Activated CD4-positive, CD25-positive, alpha-beta regulatory T cell (primary cell): ENCODE data around the gene SKAP1.
"Not testable (repeated sequence)": the region's sequence is repeated elsewhere in the genome, so short reads cannot be mapped to it uniquely, and the experiment has no call there.

ENCODE experiments used
- DNase-seq, 4 experiments: peaks; one replicate each; lab custom pipeline; 2025; lab: John Stamatoyannopoulos, UW

SKAP1 gene

GRCh38 chr17:48328457-48328856 lies 101.6 kb downstream of the SKAP1 start:
- DNase-seq: no peak

- no peak for DNase-seq
These were observed 103.7 kb downstream of the SKAP1 start for GRCh38 chr17:48326310-48326709.

DNA sequence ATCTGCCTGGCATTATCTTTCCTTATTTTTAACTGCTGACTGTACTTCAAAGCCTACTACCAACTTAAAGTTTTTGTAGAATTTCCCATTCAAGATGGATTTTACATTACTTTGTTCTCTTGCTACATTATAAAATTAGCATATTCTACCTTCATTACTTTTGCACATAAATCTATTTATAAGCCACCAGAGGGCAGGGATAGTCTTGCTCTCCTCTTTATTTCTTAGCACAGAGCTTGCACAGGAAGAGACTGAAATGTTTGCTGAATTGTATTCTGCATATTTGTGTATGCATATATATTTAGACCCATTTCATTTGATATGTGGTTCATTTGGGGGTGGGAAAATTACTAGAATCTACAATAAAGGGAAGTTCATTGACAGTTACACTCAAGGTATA lies 108.0 kb downstream of the SKAP1 start:
- DNase-seq: no peak

GRCh38 chr17:48317732-48318131 lies 112.3 kb downstream of the SKAP1 start:
- no peak for DNase-seq

- no peak for DNase-seq
These were observed 115.3 kb downstream of the SKAP1 start for GRCh38 chr17:48314716-48315115.

DNA sequence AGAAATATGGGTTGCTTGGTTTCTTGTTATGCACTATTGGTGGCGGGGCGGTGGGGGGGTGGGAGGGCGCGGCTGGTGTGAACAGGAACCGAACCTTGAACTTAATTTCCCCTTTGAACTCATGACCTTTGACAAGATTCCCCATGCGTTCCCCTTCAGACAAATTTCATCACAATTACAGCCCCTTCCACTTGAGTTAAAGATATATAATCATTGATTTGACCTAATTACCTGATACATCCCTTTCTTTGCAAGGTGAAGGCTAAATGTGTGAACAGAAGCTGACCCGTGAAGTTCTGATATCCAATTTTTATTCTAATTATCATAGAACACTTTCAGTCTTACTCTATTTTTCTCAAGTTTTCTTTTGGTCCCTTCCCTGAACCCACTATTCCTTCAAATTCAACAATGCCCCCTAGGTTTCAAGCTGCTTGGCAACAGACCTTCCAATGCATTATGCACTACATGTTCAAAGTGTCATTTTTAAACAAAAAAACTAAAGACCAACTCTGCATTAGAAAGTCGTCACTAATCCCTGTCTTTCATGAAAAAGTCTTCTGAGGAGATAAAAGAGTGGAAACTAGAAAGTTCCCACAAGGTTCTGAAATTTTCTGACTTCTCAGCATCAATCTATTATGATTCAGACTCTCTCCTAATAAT lies 116.8 kb downstream of the SKAP1 start:
- no peak for DNase-seq

GRCh38 chr17:48311324-48311723 lies 118.7 kb downstream of the SKAP1 start:
- no peak for DNase-seq

DNA sequence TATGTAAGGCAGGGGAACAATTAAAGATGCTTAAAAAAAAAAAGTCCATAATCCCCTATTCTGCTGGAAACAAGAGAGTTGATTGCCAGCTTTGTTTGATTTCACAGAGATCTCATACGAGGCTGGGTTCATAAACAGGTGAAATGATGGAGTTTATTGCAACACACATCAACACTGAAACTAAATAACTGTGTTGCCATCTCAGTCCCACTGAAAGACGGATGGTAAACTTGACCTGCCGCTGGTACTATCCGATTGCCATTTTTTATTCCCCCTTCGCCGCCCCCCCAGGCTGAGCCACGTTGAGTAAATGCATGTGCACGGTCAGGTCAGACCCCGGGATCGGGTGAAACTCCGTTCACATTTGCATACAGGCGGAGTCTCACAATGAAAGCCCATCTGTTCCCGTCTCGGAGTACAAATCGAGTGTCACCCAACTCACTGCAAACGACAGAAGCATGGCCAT lies 119.2 kb downstream of the SKAP1 start:
- no peak for DNase-seq

GRCh38 chr17:48308581-48308980 lies 121.4 kb downstream of the SKAP1 start:
- no peak for DNase-seq

DNA sequence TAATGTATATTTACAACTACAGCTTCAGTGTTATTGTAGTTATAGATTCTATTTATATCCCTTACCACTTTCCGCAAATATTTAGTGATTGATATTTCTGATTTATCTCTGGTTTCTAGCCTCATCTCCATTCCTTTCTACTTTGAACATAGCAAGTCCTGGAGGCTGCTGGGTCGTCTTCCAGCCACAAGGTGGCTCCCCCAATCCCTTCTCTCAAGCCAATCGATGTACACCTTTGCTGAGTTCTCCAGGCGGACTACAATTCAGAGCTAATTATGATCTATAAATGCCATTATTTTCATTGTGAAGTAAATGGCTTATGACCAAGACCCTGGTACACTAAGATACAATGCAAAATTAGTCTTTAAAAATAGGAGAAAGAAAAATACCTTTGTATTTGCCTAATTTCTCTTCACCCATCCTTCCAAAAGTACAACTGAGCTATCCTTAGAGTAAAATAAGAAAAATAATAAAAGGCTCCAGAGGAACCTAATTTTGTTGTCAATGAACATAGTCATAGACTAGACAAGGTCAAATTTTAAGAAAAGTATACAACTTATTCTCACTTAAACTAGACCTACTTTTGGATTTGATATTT lies 122.1 kb downstream of the SKAP1 start:
- peak in 3 of 4 experiments; percentile 5 to 12 (median 10) for DNase-seq

DNA sequence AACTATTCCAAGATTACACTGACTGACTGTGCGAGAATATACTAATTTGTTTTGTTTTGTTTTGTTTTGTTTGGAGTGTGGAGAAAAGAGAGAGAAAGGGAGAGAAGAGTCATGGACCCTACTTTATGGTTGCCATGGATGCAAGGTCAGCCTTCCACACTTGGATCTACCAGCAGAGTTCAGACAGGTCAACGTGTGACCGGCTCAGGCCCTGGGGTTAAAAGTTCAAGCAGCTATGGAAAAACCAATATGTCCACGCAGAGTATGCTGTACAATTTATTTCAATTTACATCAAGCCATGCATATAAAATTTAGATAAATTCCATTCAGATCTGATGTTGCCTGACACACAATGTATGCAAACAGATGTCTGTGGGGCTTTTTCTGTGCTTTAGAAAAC lies 122.8 kb downstream of the SKAP1 start:
- no peak for DNase-seq

DNA sequence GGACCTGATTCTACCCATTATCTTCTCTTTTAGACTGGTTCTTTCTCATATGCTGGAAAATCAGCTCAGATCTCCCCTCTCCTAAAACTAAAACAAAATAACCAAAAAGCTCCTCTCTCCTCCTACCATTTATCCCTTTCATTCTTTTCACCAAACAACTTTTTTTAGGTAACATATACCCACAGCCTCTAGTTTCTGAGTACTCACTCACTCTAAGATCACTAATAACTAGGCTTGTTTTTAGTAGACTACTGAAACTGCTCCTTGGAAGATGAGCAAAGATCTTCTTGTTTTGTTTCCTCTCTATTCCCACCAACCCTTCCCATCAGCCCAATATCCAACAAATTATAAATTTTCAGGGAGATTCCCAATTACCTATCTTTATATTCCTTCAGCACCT lies 129.0 kb downstream of the SKAP1 start:
- DNase-seq: no peak

DNA sequence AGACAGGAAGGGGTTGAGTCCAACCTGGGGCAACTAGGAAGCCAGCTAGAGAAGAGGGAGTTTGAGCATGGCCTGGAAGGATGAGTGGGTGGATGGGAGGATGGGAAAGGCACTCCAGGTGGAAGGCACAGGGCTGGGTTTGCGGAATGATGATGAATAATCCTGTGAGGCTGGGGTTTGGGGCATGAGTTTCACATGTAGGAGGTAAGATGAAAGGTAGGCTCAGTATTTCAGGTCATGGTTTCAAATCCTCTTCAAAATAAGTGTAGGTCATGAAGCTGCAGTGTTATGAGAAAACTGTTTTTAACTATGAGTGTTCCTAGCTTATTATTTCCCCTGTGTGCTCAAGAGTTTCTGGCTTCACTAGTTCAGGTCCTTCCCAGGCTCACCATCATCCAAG lies 130.3 kb downstream of the SKAP1 start:
- DNase-seq: no peak

- DNase-seq: no peak
These were observed 132.2 kb downstream of the SKAP1 start for GRCh38 chr17:48297825-48298224.

DNA sequence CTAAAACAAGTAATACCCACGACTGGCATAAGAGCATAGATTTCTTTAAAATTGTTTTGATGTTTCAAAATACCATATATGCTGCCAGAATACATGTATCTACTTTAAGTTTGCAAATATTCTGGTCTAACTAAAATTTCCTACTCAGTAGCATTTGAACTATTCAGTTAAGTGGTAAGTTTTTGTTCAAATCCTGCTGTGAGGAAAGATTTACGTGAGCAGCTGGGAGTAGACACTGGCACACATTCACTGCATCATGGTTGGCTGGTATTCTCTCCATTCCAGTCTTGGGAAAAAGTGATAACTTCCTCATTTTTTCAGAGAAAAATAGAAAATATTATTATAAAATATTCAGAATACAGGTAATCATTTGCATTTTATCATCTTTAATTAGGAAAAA lies 133.6 kb downstream of the SKAP1 start:
- DNase-seq: no peak

- DNase-seq: no peak
These were observed 134.4 kb downstream of the SKAP1 start for GRCh38 chr17:48295362-48296288.

GRCh38 chr17:48294806-48295361 lies 135.1 kb downstream of the SKAP1 start:
- DNase-seq: no peak

DNA sequence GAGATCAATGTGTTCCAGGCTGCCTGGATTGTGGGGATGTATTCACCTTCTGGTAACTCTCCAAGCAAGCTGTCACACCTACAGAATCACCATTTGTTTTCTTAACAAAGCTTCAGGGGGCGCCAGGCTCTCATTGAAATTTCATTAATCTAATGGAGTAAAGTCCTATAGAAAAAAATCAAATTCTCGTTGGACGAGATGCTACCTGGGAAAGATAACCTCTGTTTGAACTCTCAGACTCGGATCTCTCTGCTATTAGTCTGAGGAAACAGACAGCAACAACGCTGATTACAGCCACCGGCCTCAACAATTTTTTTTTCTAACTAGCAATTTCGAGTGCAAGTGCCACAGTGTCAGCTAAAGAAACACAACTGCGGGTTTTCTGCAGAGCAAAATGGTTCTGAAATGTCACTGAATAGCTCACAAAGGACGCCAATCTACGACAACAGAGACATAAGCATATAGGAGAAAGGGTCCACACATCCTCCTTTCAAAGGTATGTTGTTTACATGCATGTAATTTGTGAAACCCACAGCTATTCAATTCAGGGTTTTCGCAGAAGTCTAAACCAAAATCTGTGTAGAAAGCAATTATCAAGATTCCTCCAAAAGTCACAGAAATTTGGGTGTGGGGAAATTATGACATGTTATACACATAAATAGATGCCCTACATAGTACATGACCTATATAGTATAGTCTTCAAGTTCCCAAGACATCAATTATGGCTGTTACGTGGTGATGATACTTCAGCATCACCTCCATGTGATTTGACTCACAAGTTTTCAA lies 135.8 kb downstream of the SKAP1 start:
- DNase-seq: no peak

- DNase-seq: no peak
These were observed 136.5 kb downstream of the SKAP1 start for GRCh38 chr17:48293319-48294019.

DNA sequence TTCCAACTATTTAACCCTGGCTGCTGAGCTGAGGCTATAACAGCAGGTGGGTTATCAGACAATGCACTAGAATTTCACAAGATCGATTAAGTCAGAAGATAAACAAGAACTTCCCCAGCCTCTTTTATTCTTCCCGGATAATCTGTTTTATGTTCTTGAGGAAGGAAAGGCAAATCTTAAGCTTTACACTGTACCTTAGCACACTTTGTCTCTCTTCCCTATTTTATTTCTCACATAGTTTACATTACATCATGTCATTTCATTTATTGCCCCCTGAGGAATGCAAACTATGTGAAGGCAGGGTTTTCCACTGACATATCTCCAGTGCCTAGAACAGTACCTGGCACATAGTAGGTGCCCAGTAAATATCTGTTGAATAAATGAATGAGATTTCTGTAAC lies 139.6 kb downstream of the SKAP1 start:
- DNase-seq: no peak

DNA sequence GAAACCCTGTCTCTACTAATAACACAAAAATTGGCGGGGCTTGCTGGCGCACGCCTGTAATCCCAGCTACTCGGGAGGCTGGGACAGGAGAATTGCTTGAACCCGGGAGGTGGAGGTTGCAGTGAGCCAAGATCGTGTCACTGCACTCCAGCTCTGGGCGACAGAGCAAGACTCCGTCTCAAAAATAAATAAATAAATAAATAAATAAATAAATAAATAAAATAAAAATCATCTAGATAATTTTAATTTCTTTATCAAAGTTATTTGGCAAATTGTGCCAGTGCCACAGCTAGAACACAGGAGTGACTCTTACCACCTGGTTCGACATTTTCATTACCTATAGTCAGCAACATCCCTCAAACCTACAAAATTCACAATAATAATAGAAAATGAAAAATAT lies 143.1 kb downstream of the SKAP1 start:
- not testable (repeated sequence) for DNase-seq
